Placental pericyte (primary cell): Measurements from ENCODE around the gene DDN. TPM values are rescaled to one million over a fixed set of nuclear protein-coding genes. Genes with fewer than 3 reads are reported as not detected.

Experiments used
- small RNA-seq: library from RNA; depleted of rRNA; stranded (forward); fragments of <200 nt; gene quantifications from one replicate; pipeline ENCODE3, GENCODE V24; 2012; ENCODE audit warnings: low replicate concordance
- total RNA-seq: library from RNA; depleted of rRNA; stranded (reverse); fragments of >200 nt; gene quantifications from 2 replicates; pipeline ENCODE4 v1.2.3, GENCODE V29; 2012

The DDN gene
- 0.14 TPM in 1 of 2 replicates, not detected in the other for total RNA-seq

GRCh38 chr12:48999371-49000131 lies at the start of gene DDN:
TSS of gene DDN (minus strand) at chr12:48999375. CDS start at chr12:48999287, 88 bp downstream.

GRCh38 chr12:49018261-49019119 lies 19.3 kb upstream of the DDN start, which contains the start of gene PRKAG1:
TSS of gene PRKAG1 (minus strand) at chr12:49018776. CDS start at chr12:49018740, 36 bp downstream.

GRCh38 chr12:48978291-48978740 lies 20.9 kb downstream of the DDN start, which contains the start of gene WNT1:
TSS of gene WNT1 (plus strand) at chr12:48978322. CDS start at chr12:48978651, 329 bp downstream.

GRCh38 chr12:48957141-48958048 lies 41.8 kb downstream of the DDN start, which contains the start of gene ARF3:
TSS of gene ARF3 (minus strand) at chr12:48957487. CDS start at chr12:48941095, 16,392 bp downstream.

Small RNAs within 50 kb of the gene (small RNA-seq; reads per million reads assigned to genes)
- gene RNU6-940P: not detected

Other genes with a start within 250 kb of the DDN start
- 34.1 and 41.4 TPM in 2 replicates for gene ADCY6, start 210.3 kb downstream of the DDN start, total RNA-seq
- 12.0 and 33.1 TPM in 2 replicates for gene CACNB3, start 180.9 kb downstream of the DDN start, total RNA-seq
- gene DDX23, start 147.2 kb downstream of the DDN start, total RNA-seq: 64.1 and 74.2 TPM in 2 replicates
- 0.44 TPM in 1 of 2 replicates, not detected in the other for gene RND1, start 133.5 kb downstream of the DDN start, total RNA-seq
- 17.0 and 44.4 TPM in 2 replicates for gene FKBP11, start 73.9 kb downstream of the DDN start, total RNA-seq
- 74.4 and 88.6 TPM in 2 replicates for gene ARF3, start 41.9 kb downstream of the DDN start, total RNA-seq
- under 0.01 TPM in 1 of 2 replicates, not detected in the other for gene WNT10B, start 27.6 kb downstream of the DDN start, total RNA-seq
- not detected in 2 replicates for gene WNT1, start 21.1 kb downstream of the DDN start, total RNA-seq
- 69.4 and 86.2 TPM in 2 replicates for gene PRKAG1, start 19.4 kb upstream of the DDN start, total RNA-seq
- gene KMT2D, start 61.4 kb upstream of the DDN start, total RNA-seq: 42.5 and 43.3 TPM in 2 replicates
- gene RHEBL1, start 70.6 kb upstream of the DDN start, total RNA-seq: 0.22 and 1.6 TPM in 2 replicates
- under 0.01 TPM in 2 replicates for gene DHH, start 95.4 kb upstream of the DDN start, total RNA-seq
- 60.3 and 72.0 TPM in 2 replicates for gene LMBR1L, start 111.5 kb upstream of the DDN start, total RNA-seq
- gene TUBA1B, start 132.0 kb upstream of the DDN start, total RNA-seq: 336 and 3,581 TPM in 2 replicates
- gene TUBA1A, start 189.7 kb upstream of the DDN start, total RNA-seq: 185 and 1,342 TPM in 2 replicates